Liver (tissue), 3 donors: ENCODE results near the gene BRD9.

Experiments used
- FOXA1 ChIP-seq: IDR thresholded peaks from 2 replicates; pipeline ENCODE4 v1.6.1; 2016; ENCODE audit warnings: antibody characterized with exemption
- GABPA ChIP-seq, 2 donors: IDR thresholded peaks in 1 of 2; conservative IDR thresholded peaks in 1 of 2; 2 replicates each; pipeline ENCODE4 v1.6.1; 2016; ENCODE audit warnings: antibody characterized with exemption in 2 of 2, mild to moderate bottlenecking in 1 of 2, moderate library complexity in 1 of 2
- MAX ChIP-seq: IDR thresholded peaks from 2 replicates; pipeline ENCODE4 v1.6.1; 2016; ENCODE audit warnings: antibody characterized with exemption
- RAD21 ChIP-seq, 2 donors: IDR thresholded peaks; 2 replicates each; pipeline ENCODE4 v1.6.1; 2016; ENCODE audit warnings: antibody characterized with exemption in 2 of 2, mild to moderate bottlenecking in 2 of 2
- SP1 ChIP-seq: IDR thresholded peaks from 2 replicates; pipeline ENCODE4 v1.6.1; 2018; ENCODE audit warnings: antibody characterized with exemption, mild to moderate bottlenecking
- TAF1 ChIP-seq: conservative IDR thresholded peaks from 2 replicates; pipeline ENCODE4 v1.6.1; 2016; ENCODE audit warnings: antibody characterized with exemption, mild to moderate bottlenecking
- ZBTB33 ChIP-seq: IDR thresholded peaks from 2 replicates; pipeline ENCODE4 v1.6.1; 2016; ENCODE audit warnings: antibody characterized with exemption
- TF ChIP-seq, protein P1 (sequence below): fragments of 150-350 bp; IDR thresholded peaks from 2 replicates; pipeline ENCODE4 v1.5.1; 2017; ENCODE audit warnings: improper control_type of control experiment, low read depth, low read length; ENCODE audit not compliant: missing input control
- donor health status: healthy.
- donor health status: healthy.

- TF ChIP-seq, protein P1, sequence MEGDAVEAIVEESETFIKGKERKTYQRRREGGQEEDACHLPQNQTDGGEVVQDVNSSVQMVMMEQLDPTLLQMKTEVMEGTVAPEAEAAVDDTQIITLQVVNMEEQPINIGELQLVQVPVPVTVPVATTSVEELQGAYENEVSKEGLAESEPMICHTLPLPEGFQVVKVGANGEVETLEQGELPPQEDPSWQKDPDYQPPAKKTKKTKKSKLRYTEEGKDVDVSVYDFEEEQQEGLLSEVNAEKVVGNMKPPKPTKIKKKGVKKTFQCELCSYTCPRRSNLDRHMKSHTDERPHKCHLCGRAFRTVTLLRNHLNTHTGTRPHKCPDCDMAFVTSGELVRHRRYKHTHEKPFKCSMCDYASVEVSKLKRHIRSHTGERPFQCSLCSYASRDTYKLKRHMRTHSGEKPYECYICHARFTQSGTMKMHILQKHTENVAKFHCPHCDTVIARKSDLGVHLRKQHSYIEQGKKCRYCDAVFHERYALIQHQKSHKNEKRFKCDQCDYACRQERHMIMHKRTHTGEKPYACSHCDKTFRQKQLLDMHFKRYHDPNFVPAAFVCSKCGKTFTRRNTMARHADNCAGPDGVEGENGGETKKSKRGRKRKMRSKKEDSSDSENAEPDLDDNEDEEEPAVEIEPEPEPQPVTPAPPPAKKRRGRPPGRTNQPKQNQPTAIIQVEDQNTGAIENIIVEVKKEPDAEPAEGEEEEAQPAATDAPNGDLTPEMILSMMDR: no peak
- TF ChIP-seq GABPA (IDR thresholded peaks at IDR 0.05 in 1 of 2, conservative IDR thresholded peaks at IDR 0.05 in 1 of 2): no peak
- no peak for TF ChIP-seq FOXA1
- no peak for TF ChIP-seq TAF1
- no peak for TF ChIP-seq ZBTB33
- TF ChIP-seq MAX: no peak
- no peak for TF ChIP-seq RAD21 (IDR thresholded peaks at IDR 0.05)
- TF ChIP-seq SP1: no peak
Measured at GRCh38 chr5:933251-933861, 40.8 kb upstream of the BRD9 start.
